Glomerular visceral epithelial cell (primary cell): ENCODE measurements around the gene IL11.

Source experiments
- DNase-seq: peaks from one replicate; pipeline ENCODE4 v3.0.0-alpha.2; 2016; ENCODE audit errors: extremely low spot score

Gene IL11

GRCh38 chr19:55372316-55373081, 2.2 kb upstream of the IL11 start:
- DNase-seq, result peak; percentile 93

- peak; percentile 79 for DNase-seq
These were observed 484 bp downstream of the IL11 start for GRCh38 chr19:55369653-55370304.

- peak; percentile 70 for DNase-seq
These were observed 1.3 kb downstream of the IL11 start for GRCh38 chr19:55368701-55369563.

GRCh38 chr19:55368106-55368505, 2.2 kb downstream of the IL11 start:
- DNase-seq, result no peak

GRCh38 chr19:55366790-55367189, 3.5 kb downstream of the IL11 start:
- DNase-seq, result no peak

- no peak for DNase-seq
These were observed 4.3 kb downstream of the IL11 start for GRCh38 chr19:55365964-55366363.

- no peak for DNase-seq
These were observed 5.0 kb downstream of the IL11 start for GRCh38 chr19:55365245-55365644.

- peak; percentile 37 for DNase-seq
These were observed 7.1 kb downstream of the IL11 start, which contains the start of gene GARIN5B for GRCh38 chr19:55362990-55363716. Gene GARIN5B (minus strand): TSS chr19:55363260. CDS start chr19:55363066, 194 bp downstream.

GRCh38 chr19:55362174-55362989, 7.9 kb downstream of the IL11 start:
- no peak for DNase-seq

- DNase-seq, result no peak
These were observed 9.4 kb downstream of the IL11 start for GRCh38 chr19:55360902-55361301.

- DNase-seq, result no peak
These were observed 11.0 kb downstream of the IL11 start for GRCh38 chr19:55358943-55359908.

GRCh38 chr19:55358493-55358892, 11.8 kb downstream of the IL11 start:
- DNase-seq, result no peak

GRCh38 chr19:55355213-55355821, 14.9 kb downstream of the IL11 start:
- no peak for DNase-seq

GRCh38 chr19:55354698-55355212, 15.5 kb downstream of the IL11 start, which contains the start of gene COX6B2:
Gene COX6B2 (minus strand): TSS chr19:55354719. CDS start chr19:55354521, 198 bp downstream.
- DNase-seq, result no peak

GRCh38 chr19:55353803-55354697, 16.2 kb downstream of the IL11 start:
- DNase-seq, result peak; percentile 66

GRCh38 chr19:55353356-55353802, 16.9 kb downstream of the IL11 start:
- DNase-seq, result no peak

GRCh38 chr19:55352549-55353145, 17.6 kb downstream of the IL11 start:
- no peak for DNase-seq
